ENCODE results near the gene INPP5A. TPM values are rescaled to one million over a fixed set of nuclear protein-coding genes. Genes with fewer than 3 reads are reported as not detected.

Gene INPP5A
- total RNA-seq, 2 donors from 2014 or later = 11.0 to 14.9 TPM

DNA sequence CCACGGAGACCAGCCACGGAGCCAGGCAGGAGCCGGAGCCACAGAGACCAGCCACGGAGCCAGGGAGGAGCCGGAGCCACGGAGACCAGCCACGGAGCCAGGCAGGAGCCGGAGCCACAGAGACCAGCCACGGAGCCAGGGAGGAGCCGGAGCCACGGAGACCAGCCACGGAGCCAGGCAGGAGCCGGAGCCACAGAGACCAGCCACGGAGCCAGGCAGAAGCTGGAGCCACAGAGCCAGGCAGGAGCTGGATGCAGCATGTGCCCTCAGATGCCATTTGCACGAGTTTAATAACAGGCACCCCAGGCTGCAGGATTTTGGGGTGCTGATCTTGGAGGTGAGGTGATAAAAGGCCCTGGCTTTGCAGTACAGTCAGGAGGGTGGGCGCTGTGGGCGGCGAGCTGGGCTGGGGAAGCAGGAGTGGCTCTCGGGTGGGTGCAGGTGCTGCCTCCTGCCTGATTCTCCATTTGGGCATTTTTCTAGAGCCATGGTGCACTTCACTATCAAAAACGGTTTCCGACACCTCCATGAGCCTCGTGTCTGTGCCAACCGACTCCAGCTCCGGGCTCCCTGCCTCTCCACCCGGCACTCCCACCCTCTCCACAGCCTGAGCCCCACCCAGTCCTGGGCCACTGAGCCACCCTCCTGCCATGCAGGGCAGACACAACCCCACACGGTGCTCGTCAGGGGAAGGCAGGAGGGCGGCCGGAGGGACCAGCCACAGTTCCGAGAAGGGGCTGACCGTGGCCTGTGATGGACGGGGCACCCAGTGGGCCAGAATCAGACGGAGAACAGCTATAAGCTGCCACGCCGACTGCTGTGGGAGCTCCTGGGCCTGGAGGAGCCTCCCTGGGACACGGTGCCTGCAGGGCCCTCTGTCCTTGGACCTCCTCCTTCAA is 289.2 kb downstream of the INPP5A start:
- Mint-ChIP-seq H3K4me1 (ENCODE audit: low read depth) (no peaks in the 10 kb centered on the region), H3K27me3 (ENCODE audit: low read depth) (no peaks in the 10 kb centered on the region), H3K9me3 (peaks cover 0 to 3% of the 10 kb centered on the region in 2 donors), H3K36me3 (ENCODE audit: insufficient read depth in 2 of 2) (no peaks in the 10 kb centered on the region), H3K27ac (no peak overlapping the region), H3K4me3 (no peak overlapping the region)
- ATAC-seq (replicated peaks in 1 of 2) (no peak), DNase-seq (no peak)

DNA sequence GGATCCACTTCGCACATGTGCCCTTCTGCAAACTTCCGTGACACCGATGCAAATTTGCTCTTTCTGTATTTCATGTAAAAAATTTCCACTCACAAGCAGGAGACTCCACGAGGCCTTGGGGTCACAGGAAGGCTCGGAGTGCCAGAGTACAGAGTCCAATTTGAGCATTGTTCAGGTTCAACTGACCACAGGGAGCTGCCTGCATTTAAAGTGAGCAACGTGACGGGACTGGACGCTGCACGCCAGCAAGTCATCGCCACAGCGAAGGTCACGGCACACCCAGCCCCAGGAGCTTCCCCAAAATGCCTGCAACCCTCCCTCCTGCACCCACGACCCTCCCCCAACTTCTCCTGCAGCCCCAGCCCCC is 289.8 kb downstream of the INPP5A start:
- Mint-ChIP-seq H3K27me3 (ENCODE audit: low read depth) (no peaks in the 10 kb centered on the region), H3K36me3 (ENCODE audit: insufficient read depth in 2 of 2) (no peaks in the 10 kb centered on the region), H3K4me1 (ENCODE audit: low read depth) (no peaks in the 10 kb centered on the region), H3K9me3 (peaks cover 0 to 3% of the 10 kb centered on the region in 2 donors), H3K27ac (no peak overlapping the region), H3K4me3 (no peak overlapping the region)
- ATAC-seq (replicated peaks in 1 of 2) = no peak
- DNase-seq = no peak

- no peak overlapping the region for H3K4me3 Mint-ChIP-seq
- no peaks in the 10 kb centered on the region for H3K4me1 Mint-ChIP-seq (ENCODE audit: low read depth)
- H3K36me3 Mint-ChIP-seq (ENCODE audit: insufficient read depth in 2 of 2) = no peaks in the 10 kb centered on the region
- H3K27ac Mint-ChIP-seq = no peak overlapping the region
- ATAC-seq (replicated peaks in 1 of 2) (no peak), DNase-seq (no peak)
- no peaks in the 10 kb centered on the region for H3K27me3 Mint-ChIP-seq (ENCODE audit: low read depth)
- peaks cover 0 to 3% of the 10 kb centered on the region in 2 donors for H3K9me3 Mint-ChIP-seq
These were observed 290.4 kb downstream of the INPP5A start for GRCh38 chr10:132827861-132828539.

DNA sequence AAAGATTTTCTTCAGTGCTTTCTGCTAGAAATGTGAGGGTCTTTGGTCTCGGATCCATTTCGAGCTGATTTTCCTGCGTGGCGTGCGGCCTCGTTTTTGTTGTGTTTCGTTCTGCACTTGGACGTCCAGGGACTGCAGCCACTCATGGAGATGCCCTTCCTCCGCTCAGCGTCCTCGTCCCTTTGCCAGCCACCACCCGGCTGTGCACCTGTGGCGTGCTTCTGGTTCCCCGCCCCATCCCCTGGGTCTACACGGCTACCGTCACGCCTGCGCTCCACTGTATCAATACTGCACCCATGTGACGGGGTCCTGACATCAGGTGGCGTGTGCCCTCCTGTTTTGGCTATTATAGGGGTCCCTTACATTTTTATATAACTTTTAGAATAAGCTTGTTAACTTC is 291.1 kb downstream of the INPP5A start:
- Mint-ChIP-seq H3K4me3 (no peak overlapping the region), H3K36me3 (ENCODE audit: insufficient read depth in 2 of 2) (no peaks in the 10 kb centered on the region), H3K27ac (no peak overlapping the region), H3K27me3 (ENCODE audit: low read depth) (no peaks in the 10 kb centered on the region), H3K4me1 (ENCODE audit: low read depth) (no peaks in the 10 kb centered on the region), H3K9me3 (peaks cover 0 to 3% of the 10 kb centered on the region in 2 donors)
- DNase-seq = no peak
- ATAC-seq (replicated peaks in 1 of 2) = no peak

DNA sequence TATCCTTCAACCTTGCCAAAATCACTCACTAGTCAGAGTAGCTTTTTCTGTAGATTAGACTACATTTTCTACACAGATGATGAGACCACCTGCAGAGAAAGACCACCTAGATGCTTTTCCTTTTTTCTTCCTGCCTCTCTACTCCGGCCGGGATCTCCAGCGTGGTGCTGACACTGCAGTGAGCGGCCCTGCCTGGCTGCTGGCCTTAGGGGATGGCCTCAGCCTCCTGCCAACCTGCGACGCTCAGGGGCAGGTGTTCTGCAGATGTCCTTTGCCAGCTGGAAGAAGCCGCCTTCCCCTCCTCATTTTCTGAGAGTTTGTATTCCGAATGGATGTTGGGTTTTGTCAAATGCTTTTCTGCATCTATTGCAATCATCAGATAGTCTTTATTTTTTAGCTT is 291.8 kb downstream of the INPP5A start:
- DNase-seq = no peak
- Mint-ChIP-seq H3K4me3 (no peak overlapping the region), H3K4me1 (ENCODE audit: low read depth) (no peaks in the 10 kb centered on the region), H3K27me3 (ENCODE audit: low read depth) (no peaks in the 10 kb centered on the region), H3K27ac (no peak overlapping the region), H3K36me3 (ENCODE audit: insufficient read depth in 2 of 2) (no peaks in the 10 kb centered on the region), H3K9me3 (peaks cover 0 to 3% of the 10 kb centered on the region in 2 donors)
- no peak for ATAC-seq (replicated peaks in 1 of 2)

DNA sequence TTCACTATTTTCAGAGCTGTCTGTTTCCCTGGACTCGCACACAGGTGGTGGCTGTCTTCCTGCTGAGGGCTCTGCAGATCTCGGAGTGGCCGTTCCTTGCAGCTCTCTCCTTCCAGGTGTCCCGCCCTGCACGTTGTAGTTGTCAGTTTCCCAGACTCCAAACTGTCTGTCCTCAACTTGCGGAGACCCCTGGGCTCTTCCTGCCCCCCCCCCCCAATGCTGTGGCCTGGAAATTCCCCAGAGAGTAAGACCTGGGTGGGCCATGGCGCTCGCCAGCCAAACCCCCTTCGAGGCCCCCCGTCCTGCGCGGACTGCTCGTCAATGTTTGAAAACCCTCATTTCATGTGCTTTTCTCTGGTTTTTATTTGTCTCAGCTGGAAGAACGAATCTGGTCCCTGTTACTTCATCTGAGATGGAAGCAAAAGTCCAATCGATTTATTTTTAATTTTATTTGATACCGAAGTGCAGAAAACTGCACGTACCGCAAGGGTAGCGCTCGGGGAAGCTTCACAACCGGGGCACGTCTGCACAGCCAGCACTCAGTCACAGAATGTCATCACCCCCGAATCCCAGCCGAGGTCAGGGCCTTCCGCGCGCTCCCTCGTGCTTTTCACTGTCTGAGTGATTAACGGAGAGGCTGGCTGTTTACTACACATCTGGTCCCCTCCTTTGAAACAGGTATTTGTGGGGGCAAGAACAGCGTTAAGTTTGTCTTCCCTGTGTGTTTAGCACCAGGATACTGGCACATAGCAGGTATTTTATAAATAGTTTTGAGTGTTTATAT is 294.8 kb downstream of the INPP5A start:
- Mint-ChIP-seq H3K4me1 (ENCODE audit: low read depth) (peaks cover 4% of the 10 kb centered on the region), H3K9me3 (peaks cover 3% of the 10 kb centered on the region in 2 donors), H3K4me3 (no peak overlapping the region), H3K27me3 (ENCODE audit: low read depth) (no peaks in the 10 kb centered on the region), H3K27ac (no peak overlapping the region), H3K36me3 (ENCODE audit: insufficient read depth in 2 of 2) (no peaks in the 10 kb centered on the region)
- no peak for DNase-seq
- ATAC-seq (replicated peaks in 1 of 2) = no peak

Other genes with a start within 250 kb of the INPP5A start
- 10 to 100 TPM; 17.2 to 22.7 TPM for gene STK32C, start 229.8 kb upstream of the INPP5A start, total RNA-seq
- 1 to 10 TPM; 4.8 to 5.3 TPM for gene LRRC27, start 205.6 kb upstream of the INPP5A start, total RNA-seq
- 1 to 10 TPM; 3.1 to 5.2 TPM for gene PWWP2B, start 140.6 kb upstream of the INPP5A start, total RNA-seq
- not detected for gene NKX6-2, start 248.4 kb downstream of the INPP5A start, total RNA-seq